Measurements from ENCODE around the gene CHID1. TPM values are rescaled to one million over a fixed set of nuclear protein-coding genes. Genes with fewer than 3 reads are reported as not detected.

Gene CHID1
- total and polyA plus RNA-seq, 7 experiments from 2014 or later = 30.8 to 61.0 (median 55.3) TPM

DNA sequence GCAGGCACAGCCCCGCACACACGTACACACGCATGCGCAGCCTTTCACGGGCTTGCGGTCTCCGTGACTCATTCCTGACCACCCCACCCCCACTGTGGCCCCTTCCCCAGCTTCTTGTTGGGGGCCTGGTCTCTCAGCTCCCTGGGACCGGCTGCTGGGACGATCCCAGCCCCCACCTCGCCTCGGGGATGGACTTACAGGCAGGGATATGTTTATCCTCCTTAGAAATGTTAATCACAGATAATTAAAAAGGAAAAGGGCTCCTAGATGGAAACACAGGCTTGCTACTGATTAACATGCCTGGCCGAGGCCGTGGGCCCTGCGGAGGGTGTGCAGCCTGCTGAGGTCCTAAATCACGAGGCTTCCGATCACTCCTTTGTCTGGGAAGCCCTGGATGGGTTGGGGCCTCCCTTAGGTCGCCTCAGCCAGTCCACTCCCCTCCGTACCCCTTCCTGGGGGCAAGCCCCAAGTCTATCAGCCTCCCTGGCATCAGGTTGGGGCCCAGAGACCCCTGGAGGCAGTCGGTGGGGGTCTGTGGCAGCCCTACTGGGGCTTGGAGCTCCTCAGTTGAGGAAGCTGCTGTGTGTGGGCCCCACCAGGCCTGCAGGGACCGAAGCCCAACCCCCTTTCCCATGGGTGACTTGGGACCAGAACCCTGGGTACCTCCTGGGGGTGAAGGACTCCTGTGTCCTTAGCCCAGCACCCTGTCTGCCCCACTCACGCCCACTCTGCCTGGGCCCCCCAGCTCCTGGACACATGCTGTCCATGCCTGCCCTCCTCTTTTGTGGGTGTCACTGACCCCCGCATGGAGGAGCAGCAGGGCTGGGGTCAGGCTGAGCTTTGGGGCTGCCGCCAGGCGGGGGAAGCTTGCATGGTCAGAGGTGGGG is 47.3 kb downstream of the CHID1 start:
- Mint-ChIP-seq H3K27me3 (no peaks in the 10 kb centered on the region), H3K4me1 (peaks cover 0 to 8% (median 0%) of the 10 kb centered on the region in 7 donors), H3K36me3 (no peaks in the 10 kb centered on the region), H3K4me3 (no peak overlapping the region), H3K9me3 (no peaks in the 10 kb centered on the region), H3K27ac (no peak overlapping the region)
- Histone ChIP-seq H3K36me3 (ENCODE audit: control insufficient read depth in 2 of 3, insufficient read depth in 3 of 3, low read length in 3 of 3) (no peaks in the 10 kb centered on the region), H3K27ac (ENCODE audit: low read depth, low read length) (no peak overlapping the region), H3K27me3 (ENCODE audit: control insufficient read depth in 2 of 2, insufficient read depth in 2 of 2, low read length in 2 of 2) (no peaks in the 10 kb centered on the region), H3K4me1 (ENCODE audit: control insufficient read depth in 2 of 2, insufficient read depth in 2 of 2, low read length in 2 of 2) (no peaks in the 10 kb centered on the region), H3K4me3 (ENCODE audit: low read length) (no peak overlapping the region), H3K9me3 (ENCODE audit: control insufficient read depth in 2 of 3, low read length in 3 of 3) (no peaks in the 10 kb centered on the region)
- ChIA-PET POLR2A (no interaction called here), CTCF (no interaction called here)
- intact Hi-C loops (cut with micrococcal nuclease) = no loop called here
- no peak for ATAC-seq
- DNase-seq = no peak

DNA sequence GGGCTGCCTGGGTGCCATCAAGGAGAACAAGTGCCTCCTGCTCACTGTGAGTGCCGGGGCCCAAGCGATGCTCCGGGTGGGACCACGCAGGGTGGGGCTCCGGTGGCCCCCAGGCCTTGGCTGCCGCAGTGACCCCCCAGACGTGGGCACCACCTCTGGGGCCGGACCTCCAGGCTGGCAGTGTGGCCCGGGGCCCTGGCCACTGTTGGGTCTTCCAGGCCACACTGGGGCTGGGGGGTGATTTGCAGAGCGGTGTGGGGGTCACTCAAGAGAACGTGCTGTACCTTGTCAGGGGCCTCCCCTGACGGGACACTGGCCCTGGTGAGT is 48.0 kb downstream of the CHID1 start:
- DNase-seq (no peak), ATAC-seq (no peak)
- H3K4me1 ChIP-seq (ENCODE audit: control insufficient read depth in 2 of 2, insufficient read depth in 2 of 2, low read length in 2 of 2) = no peaks in the 10 kb centered on the region
- H3K4me3 ChIP-seq (ENCODE audit: low read length) = no peak overlapping the region
- Mint-ChIP-seq H3K9me3 (no peaks in the 10 kb centered on the region), H3K27ac (no peak overlapping the region), H3K36me3 (no peaks in the 10 kb centered on the region), H3K4me1 (peaks cover 0 to 8% (median 0%) of the 10 kb centered on the region in 7 donors), H3K4me3 (no peak overlapping the region), H3K27me3 (no peaks in the 10 kb centered on the region)
- no peaks in the 10 kb centered on the region for H3K27me3 ChIP-seq (ENCODE audit: control insufficient read depth in 2 of 2, insufficient read depth in 2 of 2, low read length in 2 of 2)
- ChIA-PET POLR2A (no interaction called here), CTCF (no interaction called here)
- H3K27ac ChIP-seq (ENCODE audit: low read depth, low read length) = no peak overlapping the region
- H3K9me3 ChIP-seq (ENCODE audit: control insufficient read depth in 2 of 3, low read length in 3 of 3) = no peaks in the 10 kb centered on the region
- no peaks in the 10 kb centered on the region for H3K36me3 ChIP-seq (ENCODE audit: control insufficient read depth in 2 of 3, insufficient read depth in 3 of 3, low read length in 3 of 3)
- intact Hi-C loops (cut with micrococcal nuclease) = no loop called here

DNA sequence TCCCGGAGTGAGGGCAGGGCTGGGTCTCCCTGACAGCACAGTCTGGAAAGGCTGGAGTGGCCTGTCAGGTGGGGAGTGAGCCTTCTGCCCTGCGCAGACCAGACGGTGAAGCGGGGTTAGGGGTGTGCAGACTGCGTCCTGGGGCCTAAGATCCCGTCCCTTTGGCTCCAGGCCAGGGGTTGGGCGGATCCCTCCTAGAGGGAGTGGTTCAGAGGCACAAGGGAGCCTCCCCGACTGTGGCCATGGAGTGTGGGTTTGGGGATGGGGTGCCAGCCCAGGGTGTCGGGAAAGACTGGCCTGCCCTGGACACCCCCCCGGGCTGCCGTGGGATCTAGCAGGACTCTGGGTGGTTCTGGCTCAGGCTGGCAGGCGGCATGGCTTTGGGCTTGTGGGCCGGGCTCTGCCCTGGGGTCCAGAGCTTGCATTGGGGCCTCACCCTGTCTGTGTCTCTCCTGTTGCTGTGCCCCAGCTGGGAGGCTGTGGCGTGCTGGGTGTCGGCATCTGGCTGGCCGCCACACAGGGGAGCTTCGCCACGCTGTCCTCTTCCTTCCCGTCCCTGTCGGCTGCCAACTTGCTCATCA is 48.4 kb downstream of the CHID1 start:
- ChIA-PET CTCF (no interaction called here), POLR2A (no interaction called here)
- peaks cover 0 to 8% (median 0%) of the 10 kb centered on the region in 7 donors for H3K4me1 Mint-ChIP-seq
- H3K27me3 ChIP-seq (ENCODE audit: control insufficient read depth in 2 of 2, insufficient read depth in 2 of 2, low read length in 2 of 2) = no peaks in the 10 kb centered on the region
- ATAC-seq (no peak), DNase-seq (no peak)
- H3K27ac Mint-ChIP-seq = peak overlapping the region in 1 of 9 donors; percentile 6
- no peaks in the 10 kb centered on the region for H3K36me3 ChIP-seq (ENCODE audit: control insufficient read depth in 2 of 3, insufficient read depth in 3 of 3, low read length in 3 of 3)
- no peak overlapping the region for H3K27ac ChIP-seq (ENCODE audit: low read depth, low read length)
- H3K9me3 Mint-ChIP-seq = no peaks in the 10 kb centered on the region
- H3K27me3 Mint-ChIP-seq = no peaks in the 10 kb centered on the region
- no peaks in the 10 kb centered on the region for H3K4me1 ChIP-seq (ENCODE audit: control insufficient read depth in 2 of 2, insufficient read depth in 2 of 2, low read length in 2 of 2)
- H3K4me3 Mint-ChIP-seq = no peak overlapping the region
- no peaks in the 10 kb centered on the region for H3K36me3 Mint-ChIP-seq
- intact Hi-C loops (cut with micrococcal nuclease) = no loop called here
- no peak overlapping the region for H3K4me3 ChIP-seq (ENCODE audit: low read length)
- no peaks in the 10 kb centered on the region for H3K9me3 ChIP-seq (ENCODE audit: control insufficient read depth in 2 of 3, low read length in 3 of 3)

DNA sequence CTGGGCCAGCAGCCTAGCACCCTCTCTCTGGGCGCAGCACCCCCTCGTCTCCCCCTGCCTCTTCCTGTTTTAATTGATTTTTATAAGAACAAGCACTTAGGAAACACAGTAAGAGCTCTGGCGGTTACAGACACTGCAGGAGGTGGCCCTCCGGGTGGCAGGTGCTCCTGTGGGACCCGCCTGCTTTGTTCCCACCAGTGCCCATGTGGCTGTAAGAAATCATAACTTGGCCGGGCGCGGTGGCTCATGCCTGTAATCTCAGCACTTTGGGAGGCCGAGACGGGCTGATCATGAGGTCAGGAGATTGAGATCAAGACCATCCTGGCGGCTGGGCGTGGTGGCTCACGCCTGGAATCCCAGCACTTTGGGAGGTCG is 49.5 kb downstream of the CHID1 start:
- Histone ChIP-seq H3K4me1 (ENCODE audit: control insufficient read depth in 2 of 2, insufficient read depth in 2 of 2, low read length in 2 of 2) (no peaks in the 10 kb centered on the region), H3K27ac (ENCODE audit: low read depth, low read length) (no peak overlapping the region), H3K27me3 (ENCODE audit: control insufficient read depth in 2 of 2, insufficient read depth in 2 of 2, low read length in 2 of 2) (no peaks in the 10 kb centered on the region), H3K9me3 (ENCODE audit: control insufficient read depth in 2 of 3, low read length in 3 of 3) (no peaks in the 10 kb centered on the region), H3K4me3 (ENCODE audit: low read length) (no peak overlapping the region), H3K36me3 (ENCODE audit: control insufficient read depth in 2 of 3, insufficient read depth in 3 of 3, low read length in 3 of 3) (no peaks in the 10 kb centered on the region)
- CTCF ChIA-PET = no interaction called here
- H3K27ac Mint-ChIP-seq = peak overlapping the region in 1 of 9 donors; percentile 21
- H3K27me3 Mint-ChIP-seq = no peaks in the 10 kb centered on the region
- intact Hi-C loops (cut with micrococcal nuclease) = no loop called here
- peaks cover 0 to 13% (median 0%) of the 10 kb centered on the region in 7 donors for H3K4me1 Mint-ChIP-seq
- no peak for ATAC-seq
- no peak overlapping the region for H3K4me3 Mint-ChIP-seq
- H3K36me3 Mint-ChIP-seq = no peaks in the 10 kb centered on the region
- POLR2A ChIA-PET = no interaction called here
- H3K9me3 Mint-ChIP-seq = no peaks in the 10 kb centered on the region
- no peak for DNase-seq

DNA sequence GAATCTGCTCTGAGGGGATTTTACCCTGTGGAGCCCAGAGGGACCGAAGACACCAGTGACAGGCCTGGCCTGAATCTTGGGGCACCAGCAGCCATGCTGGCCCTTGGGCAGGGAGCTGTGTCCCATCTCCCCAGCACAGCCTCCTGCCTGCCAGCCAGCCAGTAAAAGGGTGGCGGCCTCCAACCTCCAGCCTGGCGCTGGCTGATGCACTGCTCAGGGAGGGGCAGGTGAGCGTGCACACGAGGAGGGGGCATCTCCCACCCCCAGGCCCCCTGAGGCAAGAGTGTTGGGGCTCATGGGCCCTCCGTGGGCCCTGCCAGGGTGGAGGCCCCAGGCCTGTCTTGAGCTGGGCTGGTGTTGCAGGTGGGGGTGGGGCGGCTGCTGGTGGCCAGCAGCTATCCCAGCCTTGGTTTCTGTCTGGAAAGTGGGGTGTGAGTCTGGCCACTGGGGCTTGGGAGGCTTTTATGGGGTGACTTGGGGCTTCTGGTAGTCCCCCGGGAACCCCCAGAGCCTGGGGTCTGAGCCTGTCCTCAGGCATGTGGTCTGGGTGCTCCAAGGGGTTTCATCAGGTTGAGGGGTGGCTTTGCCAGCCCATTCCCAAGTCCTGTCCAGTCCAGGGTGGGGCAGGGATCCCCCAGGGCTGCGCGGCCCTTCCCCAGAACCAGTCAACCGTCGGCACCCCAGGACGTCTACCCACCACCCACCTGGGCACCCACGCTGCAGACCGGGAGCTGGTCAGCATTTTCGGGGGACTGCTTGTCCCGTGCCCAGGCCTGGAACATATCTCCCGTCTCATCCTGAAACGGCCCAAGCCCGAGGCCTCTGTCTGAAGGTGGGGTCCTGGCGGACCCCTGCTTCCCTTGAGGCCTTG is 50.1 kb downstream of the CHID1 start:
- POLR2A ChIA-PET = interaction anchor here (0.7 kb wide), 1 partner anchor 17 kb away, joined by 3 read pairs; the partner anchor contains the start of gene TSPAN4

DNA sequence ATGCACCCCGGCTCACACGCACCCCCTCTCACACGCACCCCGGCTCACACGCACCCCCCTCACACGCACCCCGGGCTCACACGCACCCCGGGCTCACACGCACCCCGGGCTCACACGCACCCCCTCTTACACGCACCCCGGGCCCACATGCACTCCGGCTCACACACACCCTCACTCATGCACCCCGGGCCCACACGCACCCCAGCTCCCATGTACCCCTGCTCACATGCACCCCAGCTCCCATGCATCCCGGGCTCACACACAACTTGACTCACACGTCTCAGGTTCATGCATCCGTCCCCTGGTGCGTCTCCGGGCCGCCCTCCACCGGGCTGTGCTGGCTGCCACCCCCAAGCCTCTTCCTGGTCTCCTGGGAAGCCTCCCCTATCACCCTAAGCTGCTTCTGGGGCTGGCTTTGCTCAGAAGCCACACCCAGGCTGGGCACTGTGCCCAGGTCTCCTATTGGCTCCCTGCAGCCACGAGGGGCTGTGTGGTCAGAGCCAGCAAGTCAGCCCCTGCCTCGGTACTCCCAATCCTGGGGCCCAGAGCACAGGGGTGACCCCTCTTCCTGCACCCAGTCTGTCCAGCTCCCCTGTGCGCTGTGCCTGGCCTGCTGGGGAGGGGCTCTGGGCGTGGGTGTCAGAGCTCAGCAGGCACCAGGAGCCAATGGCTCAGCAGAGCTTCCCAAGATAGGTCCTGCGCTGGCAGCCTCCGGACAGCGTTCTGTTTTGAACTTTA is 51.0 kb downstream of the CHID1 start:
- no peaks in the 10 kb centered on the region for H3K36me3 ChIP-seq (ENCODE audit: control insufficient read depth in 2 of 3, insufficient read depth in 3 of 3, low read length in 3 of 3)
- DNase-seq (no peak), ATAC-seq (no peak)
- CTCF ChIA-PET = no interaction called here
- intact Hi-C loops (cut with micrococcal nuclease) = no loop called here
- no peaks in the 10 kb centered on the region for H3K27me3 Mint-ChIP-seq
- H3K9me3 Mint-ChIP-seq = no peaks in the 10 kb centered on the region
- H3K27ac Mint-ChIP-seq = no peak overlapping the region
- H3K4me1 Mint-ChIP-seq = peaks cover 0 to 13% (median 0%) of the 10 kb centered on the region in 7 donors
- no peak overlapping the region for H3K4me3 Mint-ChIP-seq
- no peaks in the 10 kb centered on the region for H3K4me1 ChIP-seq (ENCODE audit: control insufficient read depth in 2 of 2, insufficient read depth in 2 of 2, low read length in 2 of 2)
- H3K4me3 ChIP-seq (ENCODE audit: low read length) = no peak overlapping the region
- H3K9me3 ChIP-seq (ENCODE audit: control insufficient read depth in 2 of 3, low read length in 3 of 3) = no peaks in the 10 kb centered on the region
- H3K27ac ChIP-seq (ENCODE audit: low read depth, low read length) = no peak overlapping the region
- POLR2A ChIA-PET = interaction anchor here (0.5 to 0.7 kb wide), 2 partner anchors 16 to 37 kb away, joined by 3 read pairs; partner anchors contain the start of gene TSPAN4
- no peaks in the 10 kb centered on the region for H3K36me3 Mint-ChIP-seq
- H3K27me3 ChIP-seq (ENCODE audit: control insufficient read depth in 2 of 2, insufficient read depth in 2 of 2, low read length in 2 of 2) = no peaks in the 10 kb centered on the region

More for the DNA sequence above, 50.1 kb downstream of the CHID1 start:
- no peak for ATAC-seq
- Mint-ChIP-seq H3K27me3 (no peaks in the 10 kb centered on the region), H3K9me3 (no peaks in the 10 kb centered on the region), H3K4me1 (peaks cover 0 to 13% (median 0%) of the 10 kb centered on the region in 7 donors), H3K4me3 (no peak overlapping the region), H3K36me3 (no peaks in the 10 kb centered on the region), H3K27ac (peak overlapping the region in 1 of 9 donors; percentile 21)
- intact Hi-C loops (cut with micrococcal nuclease) = no loop called here
- CTCF ChIA-PET = no interaction called here
- Histone ChIP-seq H3K4me1 (ENCODE audit: control insufficient read depth in 2 of 2, insufficient read depth in 2 of 2, low read length in 2 of 2) (no peaks in the 10 kb centered on the region), H3K4me3 (ENCODE audit: low read length) (no peak overlapping the region), H3K27me3 (ENCODE audit: control insufficient read depth in 2 of 2, insufficient read depth in 2 of 2, low read length in 2 of 2) (no peaks in the 10 kb centered on the region), H3K27ac (ENCODE audit: low read depth, low read length) (no peak overlapping the region), H3K9me3 (ENCODE audit: control insufficient read depth in 2 of 3, low read length in 3 of 3) (no peaks in the 10 kb centered on the region), H3K36me3 (ENCODE audit: control insufficient read depth in 2 of 3, insufficient read depth in 3 of 3, low read length in 3 of 3) (no peaks in the 10 kb centered on the region)
- no peak for DNase-seq

Data from naive thymus-derived CD4-positive, alpha-beta T cell (primary cell).